Mesendoderm (in vitro differentiated cells): ENCODE results near the gene SERPINB7.

ENCODE experiments used
- DNase-seq: peaks from one replicate; pipeline ENCODE4 v3.0.0; 2013
- H2AK5ac ChIP-seq: 2 replicates; pipeline ENCODE4 v1.6.1; 2013; ENCODE audit warnings: low read length, inconsistent platforms
- H2BK120ac ChIP-seq: 2 replicates; pipeline ENCODE4 v1.6.1; 2013; ENCODE audit warnings: low read depth, mild to moderate bottlenecking, low read length, moderate library complexity, mixed read lengths
- H2BK15ac ChIP-seq: replicated peaks from 2 replicates; pipeline ENCODE4 v1.6.1; 2013; ENCODE audit warnings: low read depth, mild to moderate bottlenecking, moderate library complexity
- H2BK5ac ChIP-seq: 2 replicates; pipeline ENCODE4 v1.6.1; 2013; ENCODE audit warnings: low read length, inconsistent platforms
- H3K18ac ChIP-seq: 2 replicates; pipeline ENCODE4 v1.6.1; 2013; ENCODE audit warnings: mild to moderate bottlenecking, low read length, mixed read lengths
- H3K23ac ChIP-seq: one replicate; pipeline ENCODE4 v1.6.1; 2013; ENCODE audit warnings: low read length
- H3K27ac ChIP-seq: 2 replicates; pipeline ENCODE4 v1.5.1; 2013; ENCODE audit warnings: low read depth, mild to moderate bottlenecking, inconsistent platforms, low read length, moderate library complexity
- H3K27me3 ChIP-seq: 2 replicates; pipeline ENCODE4 v1.6.1; 2013; ENCODE audit warnings: low read length, control low read depth, mild to moderate bottlenecking, inconsistent platforms; ENCODE audit not compliant: insufficient read depth, poor library complexity
- H3K36me3 ChIP-seq: 2 replicates; pipeline ENCODE4 v1.6.1; 2013; ENCODE audit warnings: low read length, inconsistent platforms; ENCODE audit not compliant: control insufficient read depth, insufficient read depth
- H3K4ac ChIP-seq: one replicate; pipeline ENCODE4 v1.6.1; 2013; ENCODE audit warnings: low read depth, mild to moderate bottlenecking, low read length, moderate library complexity
- H3K4me1 ChIP-seq: 2 replicates; pipeline ENCODE4 v1.6.1; 2013; ENCODE audit warnings: low read depth, low read length, inconsistent platforms; ENCODE audit not compliant: control insufficient read depth
- H3K4me2 ChIP-seq: 2 replicates; pipeline ENCODE4 v1.6.1; 2013; ENCODE audit warnings: low read length
- H3K4me3 ChIP-seq: 2 replicates; pipeline ENCODE4 v1.5.1; 2013; ENCODE audit warnings: mild to moderate bottlenecking, low read length
- H3K56ac ChIP-seq: one replicate; pipeline ENCODE4 v1.6.1; 2013; ENCODE audit warnings: low read length
- H3K79me1 ChIP-seq: 2 replicates; pipeline ENCODE4 v1.6.1; 2013; ENCODE audit warnings: low read length, inconsistent platforms
- H3K79me2 ChIP-seq: 2 replicates; pipeline ENCODE4 v1.6.1; 2013; ENCODE audit warnings: mild to moderate bottlenecking, low read length; ENCODE audit not compliant: control insufficient read depth, insufficient read depth
- H3K9ac ChIP-seq: 2 replicates; pipeline ENCODE4 v1.6.1; 2013; ENCODE audit warnings: low read length, inconsistent platforms
- H4K5ac ChIP-seq: one replicate; pipeline ENCODE4 v1.6.1; 2013; ENCODE audit warnings: low read length
- H4K8ac ChIP-seq: one replicate; pipeline ENCODE4 v1.6.1; 2013; ENCODE audit warnings: low read depth, mild to moderate bottlenecking, control low read depth, low read length, moderate library complexity
- WGBS: extraction: QIAGEN DNeasy Blood & Tissue Kit; methylation state at CpG from one replicate; pipeline ENCODE4 v1.1.7; 2013; ENCODE audit warnings: low lambda C conversion rate, missing lambda C conversion rate; ENCODE audit not compliant: insufficient coverage; ENCODE audit errors: extremely low coverage; 5-methylcytosine and 5-hydroxymethylcytosine counted together

The SERPINB7 gene

DNA sequence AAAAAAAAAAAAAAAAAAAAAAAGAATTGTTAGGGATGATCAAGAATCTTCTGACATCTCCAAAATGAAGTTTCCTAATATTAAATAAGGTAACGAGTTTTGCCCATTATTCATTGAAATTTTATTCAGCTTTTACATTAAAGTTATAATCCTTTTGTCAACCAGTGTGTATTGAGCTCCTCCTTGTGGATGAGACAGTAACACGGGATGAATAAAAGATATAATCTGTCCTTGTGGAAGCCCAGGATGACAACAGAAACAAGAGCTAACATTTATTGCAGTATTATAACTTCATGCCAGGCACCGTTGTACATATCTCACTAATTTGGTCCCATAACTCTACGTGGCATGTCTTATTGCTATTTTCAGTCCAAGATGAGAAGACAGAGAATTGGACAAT, 33.4 kb upstream of the SERPINB7 start:
- no peak overlapping the region for H3K18ac ChIP-seq
- no peak overlapping the region for H4K5ac ChIP-seq
- no peak overlapping the region for H2BK120ac ChIP-seq
- H4K8ac ChIP-seq, result no peak overlapping the region
- DNase-seq, result peak; percentile 22
- H3K79me2 ChIP-seq, result no peaks in the 10 kb centered on the region
- H3K27ac ChIP-seq, result no peak overlapping the region
- no peak overlapping the region for H3K56ac ChIP-seq
- H3K4me2 ChIP-seq, result no peak overlapping the region
- H3K9ac ChIP-seq, result no peak overlapping the region
- H2AK5ac ChIP-seq, result no peak overlapping the region
- no peaks in the 10 kb centered on the region for H3K4me1 ChIP-seq
- no peak overlapping the region for H2BK5ac ChIP-seq
- H3K4ac ChIP-seq, result no peak overlapping the region
- H3K36me3 ChIP-seq, result no peaks in the 10 kb centered on the region
- H2BK15ac ChIP-seq, result no peak overlapping the region
- no CpG with 5 or more reads among the region's 4 CpGs for WGBS
- no peaks in the 10 kb centered on the region for H3K79me1 ChIP-seq
- H3K27me3 ChIP-seq, result no peaks in the 10 kb centered on the region
- no peak overlapping the region for H3K23ac ChIP-seq
- no peak overlapping the region for H3K4me3 ChIP-seq

DNA sequence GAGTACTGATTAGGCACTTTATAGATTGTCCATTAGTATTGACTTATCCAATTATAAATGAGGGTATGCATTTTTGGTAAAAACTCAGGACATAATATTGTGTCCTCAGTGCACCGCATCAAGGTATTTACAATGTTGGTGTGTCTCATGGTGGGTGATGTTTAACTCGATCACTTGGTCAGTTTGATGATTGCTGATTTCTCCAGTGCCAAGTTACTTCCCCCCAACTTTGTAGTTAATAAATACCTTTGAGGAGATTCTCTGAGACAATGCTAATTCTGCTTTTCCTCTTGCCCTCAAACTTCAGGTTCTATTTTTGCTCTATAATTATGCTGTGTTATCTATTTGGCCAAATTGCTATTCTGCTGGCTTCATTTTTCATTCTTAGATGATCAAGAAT, 28.2 kb upstream of the SERPINB7 start:
- Histone ChIP-seq H3K36me3 (no peaks in the 10 kb centered on the region), H3K4ac (no peak overlapping the region), H2BK15ac (no peak overlapping the region), H3K4me2 (no peak overlapping the region), H3K4me3 (no peak overlapping the region), H2BK120ac (no peak overlapping the region), H3K79me2 (no peaks in the 10 kb centered on the region), H2BK5ac (no peak overlapping the region), H3K4me1 (no peaks in the 10 kb centered on the region), H3K56ac (no peak overlapping the region), H3K23ac (no peak overlapping the region), H3K9ac (no peak overlapping the region), H4K8ac (no peak overlapping the region), H3K27me3 (no peaks in the 10 kb centered on the region), H4K5ac (no peak overlapping the region), H3K27ac (no peak overlapping the region), H3K79me1 (no peaks in the 10 kb centered on the region), H3K18ac (no peak overlapping the region), H2AK5ac (no peak overlapping the region)
- no peak for DNase-seq
- no CpG with 5 or more reads among the region's 2 CpGs for WGBS

DNA sequence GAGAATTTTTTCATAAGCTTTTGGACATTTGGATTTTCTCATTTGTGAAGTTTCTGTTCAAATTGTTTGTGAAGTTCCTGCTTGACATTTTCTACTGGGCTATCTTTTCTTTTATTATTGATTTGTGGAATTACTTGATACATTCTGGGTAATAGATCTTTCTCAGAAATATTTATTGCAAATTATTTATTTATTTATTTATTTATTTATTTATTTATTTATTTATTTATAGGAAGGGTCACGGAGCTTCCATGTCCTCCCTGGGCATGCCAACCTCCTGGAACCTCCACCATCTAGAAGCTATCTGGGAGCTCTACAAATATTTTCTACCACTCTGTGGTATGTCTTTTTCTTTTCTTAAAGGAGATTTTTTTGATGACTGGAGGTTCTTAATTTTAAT, 25.7 kb upstream of the SERPINB7 start:
- WGBS, result no CpG with 5 or more reads among the region's 1 CpG
- H3K4me1 ChIP-seq, result no peaks in the 10 kb centered on the region
- H3K4me3 ChIP-seq, result no peak overlapping the region
- H3K23ac ChIP-seq, result no peak overlapping the region
- no peak overlapping the region for H3K18ac ChIP-seq
- H3K4ac ChIP-seq, result no peak overlapping the region
- H3K79me2 ChIP-seq, result no peaks in the 10 kb centered on the region
- H3K27ac ChIP-seq, result no peak overlapping the region
- H3K27me3 ChIP-seq, result no peaks in the 10 kb centered on the region
- no peak overlapping the region for H4K8ac ChIP-seq
- H3K9ac ChIP-seq, result no peak overlapping the region
- H2BK120ac ChIP-seq, result no peak overlapping the region
- DNase-seq, result no peak
- H3K36me3 ChIP-seq, result no peaks in the 10 kb centered on the region
- H3K4me2 ChIP-seq, result no peak overlapping the region
- no peak overlapping the region for H4K5ac ChIP-seq
- no peak overlapping the region for H3K56ac ChIP-seq
- H2BK5ac ChIP-seq, result no peak overlapping the region
- no peaks in the 10 kb centered on the region for H3K79me1 ChIP-seq
- no peak overlapping the region for H2BK15ac ChIP-seq
- no peak overlapping the region for H2AK5ac ChIP-seq

DNA sequence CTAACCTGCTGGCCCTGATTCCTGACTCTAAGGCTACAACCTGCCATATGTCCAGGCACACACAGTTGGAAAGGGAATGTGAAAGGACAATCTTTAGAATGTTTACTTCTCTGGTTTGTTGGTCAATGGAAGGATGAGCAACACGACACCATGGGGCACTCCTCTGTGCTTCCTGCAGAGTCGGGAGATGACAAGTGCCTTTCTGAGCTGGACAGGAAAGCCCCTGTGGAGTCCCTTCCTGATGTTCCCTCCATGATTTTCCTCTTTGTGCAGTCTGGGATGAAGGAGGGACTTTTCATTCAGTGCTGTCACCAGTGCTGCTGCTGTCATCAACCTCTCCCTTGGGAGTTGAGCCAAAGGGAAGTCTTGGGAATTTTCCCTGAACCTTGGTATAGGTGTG, 22.6 kb upstream of the SERPINB7 start:
- Histone ChIP-seq H3K79me1 (no peaks in the 10 kb centered on the region), H3K18ac (no peak overlapping the region), H3K79me2 (no peaks in the 10 kb centered on the region), H3K56ac (no peak overlapping the region), H3K4ac (no peak overlapping the region), H3K23ac (no peak overlapping the region), H3K4me3 (no peak overlapping the region), H3K27ac (no peak overlapping the region), H3K27me3 (peaks cover 2% of the 10 kb centered on the region), H3K9ac (no peak overlapping the region), H3K4me1 (no peaks in the 10 kb centered on the region), H4K8ac (no peak overlapping the region), H3K36me3 (no peaks in the 10 kb centered on the region), H2BK5ac (no peak overlapping the region), H3K4me2 (no peak overlapping the region), H4K5ac (no peak overlapping the region), H2BK120ac (no peak overlapping the region), H2AK5ac (no peak overlapping the region), H2BK15ac (no peak overlapping the region)
- no peak for DNase-seq
- WGBS, result no CpG with 5 or more reads among the region's 2 CpGs

DNA sequence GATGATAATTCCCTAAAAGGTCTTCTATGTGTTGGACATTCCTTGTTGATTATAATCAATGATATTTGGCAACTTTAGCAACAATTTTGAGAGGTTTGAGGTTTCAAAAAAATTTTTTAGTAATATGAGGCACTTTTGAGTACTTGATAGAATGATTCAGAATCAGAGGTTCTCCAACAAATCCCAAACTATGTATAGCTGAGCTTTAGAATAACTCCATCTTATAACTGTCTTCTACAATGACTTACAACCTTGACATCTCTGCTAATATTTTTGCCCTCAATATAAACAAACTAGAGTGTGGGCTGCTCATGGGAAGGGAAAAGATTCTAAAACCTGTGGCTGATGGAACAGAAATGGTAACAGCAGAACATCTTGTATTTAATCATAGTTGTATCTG, 21.5 kb upstream of the SERPINB7 start:
- Histone ChIP-seq H2BK120ac (no peak overlapping the region), H3K4me2 (no peak overlapping the region)

DNA sequence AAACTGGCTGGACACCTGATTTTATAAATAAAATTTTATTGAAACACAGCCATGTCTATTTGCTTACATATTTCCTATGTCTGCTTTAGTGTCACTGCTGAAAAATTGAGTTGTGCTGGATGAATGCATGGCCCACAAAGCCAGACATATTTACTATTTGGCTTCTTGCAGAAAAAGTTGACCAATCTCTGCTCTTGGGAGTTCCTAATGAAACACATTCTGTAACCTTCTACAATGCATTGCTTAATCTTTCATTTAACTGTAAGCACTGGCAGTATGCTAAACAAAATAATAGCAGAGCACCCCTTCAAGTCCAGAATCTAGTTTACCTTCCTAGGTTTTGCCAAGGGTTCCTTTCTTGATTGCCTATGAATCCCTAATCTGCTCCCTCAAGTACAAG, 17.7 kb upstream of the SERPINB7 start:
- no peak overlapping the region for H3K9ac ChIP-seq
- H2BK120ac ChIP-seq, result no peak overlapping the region
- H2BK15ac ChIP-seq, result no peak overlapping the region
- H3K4ac ChIP-seq, result no peak overlapping the region
- H3K23ac ChIP-seq, result no peak overlapping the region
- H3K27ac ChIP-seq, result no peak overlapping the region
- H4K8ac ChIP-seq, result no peak overlapping the region
- H3K79me2 ChIP-seq, result no peaks in the 10 kb centered on the region
- no peak overlapping the region for H3K56ac ChIP-seq
- no peak overlapping the region for H2BK5ac ChIP-seq
- no peak overlapping the region for H3K4me3 ChIP-seq
- H3K4me2 ChIP-seq, result no peak overlapping the region
- H4K5ac ChIP-seq, result no peak overlapping the region
- H3K27me3 ChIP-seq, result peaks cover 2% of the 10 kb centered on the region
- no peak overlapping the region for H2AK5ac ChIP-seq
- H3K79me1 ChIP-seq, result no peaks in the 10 kb centered on the region
- DNase-seq, result no peak
- no peaks in the 10 kb centered on the region for H3K4me1 ChIP-seq
- no peaks in the 10 kb centered on the region for H3K36me3 ChIP-seq
- no peak overlapping the region for H3K18ac ChIP-seq

More for the DNA sequence above, 21.5 kb upstream of the SERPINB7 start:
- Histone ChIP-seq H3K27ac (no peak overlapping the region), H2AK5ac (no peak overlapping the region), H3K36me3 (no peaks in the 10 kb centered on the region), H2BK15ac (no peak overlapping the region), H3K79me1 (no peaks in the 10 kb centered on the region), H3K4me1 (no peaks in the 10 kb centered on the region), H3K23ac (no peak overlapping the region), H3K79me2 (no peaks in the 10 kb centered on the region), H4K5ac (no peak overlapping the region), H3K9ac (no peak overlapping the region), H3K27me3 (peaks cover 2% of the 10 kb centered on the region), H3K4me3 (no peak overlapping the region), H2BK5ac (no peak overlapping the region), H3K4ac (no peak overlapping the region), H3K56ac (no peak overlapping the region), H4K8ac (no peak overlapping the region), H3K18ac (no peak overlapping the region)
- no peak for DNase-seq
